ENCODE measurements around the gene UGT1A9.

GRCh38 chr2:233650981-233651380 lies 20.7 kb upstream of the UGT1A9 start:
- no peak for TF ChIP-seq EZH2phosphoT487 (IDR thresholded peaks at IDR 0.05; ENCODE audit: insufficient read depth, low read depth)
- TF ChIP-seq EZH2 (IDR thresholded peaks at IDR 0.05; ENCODE audit: insufficient read depth, poor library complexity, severe bottlenecking), result no peak
